Stimulated activated CD4-positive, alpha-beta T cell treated with anti-CD3 and anti-CD28 coated beads, TNF-alpha, amount 100 ng/mL, for 1 hour (primary cell): ENCODE measurements around the gene KRT36.

Experiments used
- DNase-seq, 3 donors: peaks; one replicate each; pipeline ENCODE4 v3.0.0-alpha.2; 2020; ENCODE audit warnings: low read depth in 3 of 3, low spot score in 1 of 3

KRT36 gene

DNA sequence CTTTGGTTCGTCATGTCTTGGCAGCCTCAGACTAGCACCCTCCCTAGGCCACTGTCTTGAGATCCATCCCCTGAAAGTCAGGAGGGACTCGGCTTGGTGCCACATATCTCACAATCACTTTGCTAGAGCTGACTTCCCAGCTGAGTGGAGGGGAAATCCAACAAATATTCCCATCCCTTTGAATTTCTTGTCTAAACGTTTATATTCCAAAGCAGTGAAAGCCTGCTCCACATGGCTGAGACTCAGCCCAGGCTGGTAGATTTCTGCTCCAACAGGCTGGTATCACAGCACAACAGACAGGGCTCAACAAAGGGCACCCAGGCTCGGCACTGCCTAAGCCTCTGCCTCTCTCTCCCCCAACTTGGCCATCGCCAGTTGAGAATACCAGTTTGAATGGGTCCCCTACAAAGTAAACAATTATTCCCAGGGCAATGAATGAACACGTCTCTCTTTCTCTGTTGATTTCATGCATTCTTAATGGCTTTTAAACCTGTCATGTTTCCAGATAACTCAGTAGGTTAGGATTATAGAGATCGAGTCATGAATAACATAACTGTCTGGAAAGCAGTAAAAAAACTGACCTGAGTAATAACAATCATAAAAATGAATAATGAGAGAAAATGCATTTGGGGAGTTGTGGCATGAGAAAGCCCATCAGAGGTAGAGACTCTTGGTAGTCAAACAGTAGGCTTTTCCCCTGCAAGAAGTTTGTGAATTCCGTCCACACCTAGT lies 14.7 kb upstream of the KRT36 start:
- no peak for DNase-seq

DNA sequence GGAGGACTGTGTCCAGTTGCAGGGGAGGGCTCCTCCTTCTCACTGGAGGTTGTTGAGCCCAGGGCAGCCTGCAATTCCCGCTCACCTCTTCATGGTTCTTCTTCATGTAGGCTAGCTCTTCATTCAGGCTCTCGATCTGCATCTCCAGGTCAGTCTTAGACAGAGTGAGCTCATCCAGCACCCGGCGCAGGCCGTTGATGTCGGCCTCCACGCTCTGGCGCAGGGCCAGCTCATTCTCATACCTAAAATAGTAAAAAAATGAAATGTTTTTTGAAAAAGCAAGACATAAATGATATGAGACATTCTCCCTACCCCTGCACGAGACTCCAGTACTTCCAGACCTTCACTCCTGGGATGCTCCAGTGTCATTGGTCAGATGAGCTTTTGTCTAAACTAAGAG lies 13.5 kb upstream of the KRT36 start:
- DNase-seq = no peak

DNA sequence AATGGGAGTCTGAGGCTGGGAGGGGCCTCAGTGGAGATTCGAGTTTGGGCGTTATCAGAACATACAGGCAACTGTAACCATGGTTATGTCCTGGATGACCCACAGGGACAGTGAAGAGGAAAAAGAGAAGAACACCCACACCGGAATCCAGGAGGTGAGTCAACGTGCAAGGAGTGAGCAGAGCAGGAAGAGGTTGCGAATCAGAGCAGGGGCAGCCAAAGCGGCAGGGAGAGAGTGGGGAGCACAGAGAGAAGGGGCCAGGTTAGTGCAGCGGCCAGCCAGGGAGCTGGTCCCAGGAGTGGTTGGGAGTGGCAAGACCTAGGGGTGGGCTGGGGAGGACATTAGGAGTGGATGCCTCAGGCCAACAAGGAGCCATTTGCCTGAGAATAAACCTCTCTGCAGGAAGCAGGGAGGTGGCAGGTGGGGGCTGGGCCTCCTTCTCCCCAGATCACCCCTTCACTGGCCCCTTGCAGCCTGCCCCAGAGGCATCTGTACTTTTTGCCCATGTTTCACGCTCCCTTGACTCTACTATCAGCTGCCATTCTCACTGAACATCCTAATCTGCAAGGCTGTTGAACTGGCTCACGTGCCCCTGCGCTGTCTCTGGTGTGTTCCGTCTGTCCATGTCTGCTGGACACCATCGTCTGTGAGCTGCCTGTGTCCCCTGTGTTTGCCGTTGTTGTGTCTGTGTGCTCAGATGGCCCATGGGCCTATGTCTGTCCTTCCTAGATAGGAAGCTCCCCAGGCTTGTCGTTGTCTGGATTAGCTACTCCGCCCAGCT lies 10.6 kb upstream of the KRT36 start:
- no peak for DNase-seq

DNA sequence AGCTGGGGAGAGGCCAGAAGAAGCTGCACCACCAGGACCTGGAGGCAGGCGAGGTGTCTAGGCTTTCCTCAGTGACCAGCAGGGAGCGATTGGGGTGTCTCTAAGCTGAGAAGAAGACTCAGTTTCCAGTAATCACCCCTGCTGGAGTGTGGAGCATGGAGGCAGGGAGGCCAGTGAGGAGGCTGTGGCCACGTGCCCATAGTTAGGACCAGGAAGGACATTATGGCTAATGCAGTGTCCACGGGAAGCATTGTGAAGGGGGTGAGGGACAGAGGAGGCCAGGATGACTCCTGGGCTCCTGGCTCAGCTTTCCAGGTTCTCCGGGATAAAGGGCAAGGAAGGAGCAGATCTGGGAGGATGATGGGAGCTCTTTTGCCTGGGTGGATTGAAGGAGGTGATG lies 10.0 kb upstream of the KRT36 start:
- DNase-seq = no peak

DNA sequence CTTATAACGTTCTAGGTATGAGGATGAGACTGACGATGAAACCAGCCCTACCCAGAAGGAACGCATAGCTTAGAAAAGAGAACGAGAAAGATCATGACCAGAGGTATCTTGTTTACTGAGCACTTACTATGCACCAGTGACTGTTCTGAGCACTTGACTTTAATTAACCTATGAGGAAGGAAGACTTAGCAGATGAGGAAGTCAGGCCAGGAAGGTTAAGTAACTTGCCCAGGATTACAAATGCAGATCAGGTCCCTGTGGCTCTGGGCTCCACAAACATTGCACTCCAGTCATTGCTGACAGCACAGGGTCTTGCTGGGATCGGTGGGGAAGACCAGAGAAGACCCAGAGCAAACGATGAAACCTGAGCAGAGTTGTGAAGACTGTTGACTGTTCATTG lies 8.6 kb upstream of the KRT36 start:
- no peak for DNase-seq

DNA sequence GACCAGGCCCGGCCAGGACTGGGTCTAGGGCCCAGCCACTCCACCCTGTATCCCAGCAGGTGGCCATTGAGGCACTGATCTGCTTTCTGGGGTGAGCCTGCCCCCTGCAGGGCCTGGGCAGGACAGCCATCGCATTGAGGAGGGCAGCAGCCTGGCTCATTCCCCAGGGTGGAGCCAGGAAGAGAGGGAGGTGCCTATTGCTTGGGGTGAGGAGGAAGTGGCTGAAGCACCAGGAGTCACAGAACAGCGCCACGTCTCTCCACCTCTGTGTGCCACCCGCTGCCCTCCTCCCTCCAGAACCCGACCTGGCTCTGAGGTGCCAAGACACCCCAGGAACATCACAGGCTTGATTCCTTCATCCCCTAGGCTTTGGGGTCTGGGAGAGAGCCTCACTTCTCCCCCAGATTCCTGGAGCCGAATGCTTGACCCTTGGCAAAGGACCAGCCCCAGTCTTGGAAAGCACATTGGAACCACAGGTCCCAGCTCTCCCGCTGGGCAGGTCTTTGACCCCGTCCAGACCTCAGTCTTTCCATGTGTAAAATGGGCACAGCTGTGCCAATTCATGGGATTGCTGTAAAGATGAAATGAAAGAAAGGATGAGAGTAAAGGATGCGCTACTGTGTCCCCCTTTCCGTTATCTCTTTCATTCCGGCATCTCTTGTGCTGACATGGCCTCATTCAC lies 7.2 kb upstream of the KRT36 start:
- DNase-seq = peak in 2 of 3 donors; percentile 16 to 29

DNA sequence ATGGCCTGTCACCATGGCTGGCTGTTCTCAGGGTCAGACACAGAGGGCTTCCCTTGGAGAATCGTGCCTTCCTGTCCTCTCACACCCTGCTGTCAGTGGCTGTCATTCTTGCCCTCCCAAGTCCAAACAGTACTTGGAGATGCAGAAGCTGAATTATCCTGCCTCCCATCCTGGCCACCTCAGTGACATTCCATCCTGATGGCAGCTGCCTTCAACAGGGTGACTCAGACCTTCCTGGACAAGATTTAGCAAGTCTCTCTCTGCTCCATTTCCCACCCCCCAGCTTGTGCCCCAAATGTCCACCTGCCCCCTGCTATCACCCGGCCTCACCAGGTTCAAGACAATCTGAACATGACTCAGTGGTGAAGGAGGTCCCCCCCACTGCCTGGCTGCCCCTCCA lies 4.8 kb upstream of the KRT36 start:
- no peak for DNase-seq

DNA sequence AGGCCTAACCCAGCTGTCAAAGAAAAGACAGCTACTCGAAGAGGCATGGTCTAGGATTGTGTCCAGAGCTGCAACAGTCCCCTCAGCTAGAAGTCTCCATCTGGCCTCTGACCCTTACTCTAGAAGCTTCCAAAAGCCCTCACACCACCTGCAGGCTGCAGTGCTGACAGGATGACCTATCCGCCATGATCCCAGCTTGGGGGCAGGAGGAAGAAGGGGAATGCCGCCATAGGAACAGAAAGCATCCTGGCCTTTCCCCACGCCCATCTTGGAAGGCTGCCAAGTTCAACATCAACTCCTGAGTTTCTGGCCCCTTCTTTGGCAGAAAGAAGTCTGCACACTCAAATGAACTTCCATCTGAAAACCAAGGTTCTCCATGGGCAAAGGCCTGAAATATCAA lies 3.1 kb upstream of the KRT36 start:
- DNase-seq = no peak

DNA sequence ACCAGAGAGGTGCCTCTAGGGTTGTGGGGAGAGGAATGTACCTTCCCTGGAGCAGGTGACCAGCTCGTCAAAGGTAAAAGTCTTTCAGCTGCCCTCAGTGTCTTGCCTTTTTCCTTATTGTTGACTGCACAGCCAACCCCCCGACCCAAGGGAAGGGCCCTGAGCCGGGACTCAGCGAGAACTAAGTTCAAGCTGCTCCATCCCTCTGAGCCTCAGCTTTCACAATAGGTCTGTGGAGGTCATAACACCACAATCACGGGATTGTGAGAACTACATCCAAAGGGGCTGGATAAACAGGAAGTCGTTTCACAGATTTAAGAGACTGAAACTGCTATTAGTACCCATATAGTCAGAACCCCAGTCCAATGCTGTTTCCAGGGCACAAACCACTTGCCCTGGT lies 2.6 kb upstream of the KRT36 start:
- DNase-seq = no peak

DNA sequence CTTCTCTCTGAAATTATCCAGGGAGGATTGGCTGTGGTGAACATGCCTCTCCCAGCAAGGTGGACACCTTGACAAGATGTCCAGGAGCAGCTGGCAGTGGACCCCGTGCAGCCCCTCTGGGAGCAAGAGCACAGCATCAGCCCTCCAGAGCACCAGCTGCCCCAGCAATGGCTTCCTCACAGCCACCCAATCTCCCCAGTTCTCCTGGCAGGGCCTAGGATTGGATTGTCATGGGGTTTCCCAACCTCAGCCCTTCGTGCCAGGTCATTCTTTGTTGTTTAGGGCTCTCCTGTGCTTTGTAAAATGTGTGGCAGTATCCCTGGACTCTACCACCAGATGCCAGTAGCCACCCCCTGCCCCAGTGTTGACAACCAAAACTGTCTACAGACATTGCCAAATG lies 1.8 kb upstream of the KRT36 start:
- no peak for DNase-seq

DNA sequence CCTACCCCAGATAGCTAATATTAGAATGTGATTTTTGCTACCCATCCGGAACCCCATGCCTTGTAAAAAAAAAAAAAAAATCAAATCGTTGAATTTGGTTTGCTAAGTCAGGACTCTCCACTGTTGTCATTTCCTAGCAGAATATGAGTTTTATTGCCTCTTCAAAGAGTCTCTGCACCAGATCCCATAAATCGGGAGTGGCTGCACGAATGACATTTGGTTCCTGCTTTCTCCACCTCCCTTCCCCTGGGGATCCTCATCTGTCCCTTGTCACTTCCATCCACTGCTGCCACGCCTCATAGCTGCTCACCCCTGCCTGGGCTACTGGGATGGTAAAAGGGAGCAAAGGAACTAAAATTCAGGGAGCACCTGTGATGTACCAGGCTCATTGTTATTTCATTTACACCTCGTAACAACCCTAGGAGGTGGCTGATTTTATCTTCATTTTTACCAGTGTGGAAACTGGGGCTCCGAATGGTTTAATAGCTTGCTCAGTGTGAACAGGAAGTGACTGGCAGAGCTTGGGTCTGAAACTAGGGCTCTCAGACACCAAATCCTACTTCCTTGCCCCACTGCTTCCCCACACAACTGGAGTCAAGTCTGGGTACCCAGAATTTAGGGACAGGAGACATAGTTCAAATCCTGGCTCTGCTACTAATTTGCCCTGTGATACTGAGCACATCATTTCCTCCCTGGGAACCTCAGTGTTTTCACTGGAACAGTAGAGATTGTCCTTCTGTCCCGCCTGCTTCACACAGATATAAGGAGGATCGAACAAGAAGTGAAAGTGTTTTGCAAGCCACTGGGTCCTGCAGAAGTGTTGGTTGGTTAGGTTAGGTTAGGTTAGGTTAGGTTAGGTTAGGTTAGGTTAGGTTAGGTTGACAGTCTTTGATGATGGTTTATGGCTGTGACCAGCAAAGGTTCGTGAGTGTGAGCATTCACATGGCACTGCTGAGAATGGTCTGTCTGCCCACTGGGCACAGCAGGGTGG lies 585 bp upstream of the KRT36 start:
- DNase-seq = no peak

DNA sequence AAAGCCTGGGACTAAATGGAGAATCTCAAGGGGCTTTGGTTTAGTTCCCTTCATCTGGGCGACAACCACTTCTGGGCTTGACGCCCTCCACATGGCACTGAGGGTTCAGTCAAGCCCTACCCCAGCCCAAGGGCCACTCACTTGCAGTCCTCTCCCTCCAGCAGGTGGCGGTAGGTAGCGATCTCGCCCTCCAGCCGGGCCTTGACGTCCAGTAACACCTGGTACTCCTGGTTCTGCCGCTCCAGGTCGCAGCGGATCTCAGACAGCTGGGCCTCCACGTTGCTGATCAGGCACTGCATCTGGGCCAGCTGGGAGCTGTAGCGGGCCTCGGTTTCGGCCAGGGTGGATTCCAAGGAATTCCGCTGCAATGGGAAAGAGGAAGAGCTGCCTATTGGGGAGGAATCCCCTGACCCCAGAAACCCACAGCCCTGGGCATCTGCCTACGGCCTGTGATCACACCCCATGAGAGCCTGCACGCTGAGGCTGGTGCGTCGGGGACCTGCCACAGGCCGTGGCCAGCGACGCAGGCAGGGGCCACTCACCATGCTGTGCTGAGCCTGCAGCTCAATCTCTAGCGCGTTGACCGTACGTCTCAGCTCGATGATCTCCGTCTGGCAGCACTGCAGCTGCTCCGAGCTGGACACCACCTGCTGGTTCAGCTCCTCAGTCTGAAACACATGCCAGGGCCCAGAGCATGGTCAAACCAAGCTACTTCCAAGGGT lies 2.7 kb downstream of the KRT36 start:
- DNase-seq = no peak

DNA sequence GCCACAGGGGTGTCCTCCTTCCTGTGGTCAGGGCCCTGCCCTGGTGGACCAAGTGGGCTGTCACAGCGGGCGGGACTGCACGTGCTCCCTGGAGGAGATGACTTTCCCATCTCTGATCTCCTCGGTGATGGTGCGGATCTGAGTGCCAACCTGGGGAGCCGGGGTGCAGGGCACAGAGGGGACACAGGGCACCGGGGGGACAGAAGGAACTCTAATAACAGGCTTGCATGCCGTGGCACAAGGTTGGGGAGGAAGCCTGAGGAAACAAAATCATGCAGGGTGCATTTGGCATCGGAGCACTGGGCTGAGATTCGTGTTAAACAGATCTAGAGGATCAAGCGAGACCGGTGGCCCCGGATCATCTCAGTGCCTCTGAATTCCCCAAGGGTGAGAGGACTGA lies 3.4 kb downstream of the KRT36 start:
- DNase-seq = no peak

DNA sequence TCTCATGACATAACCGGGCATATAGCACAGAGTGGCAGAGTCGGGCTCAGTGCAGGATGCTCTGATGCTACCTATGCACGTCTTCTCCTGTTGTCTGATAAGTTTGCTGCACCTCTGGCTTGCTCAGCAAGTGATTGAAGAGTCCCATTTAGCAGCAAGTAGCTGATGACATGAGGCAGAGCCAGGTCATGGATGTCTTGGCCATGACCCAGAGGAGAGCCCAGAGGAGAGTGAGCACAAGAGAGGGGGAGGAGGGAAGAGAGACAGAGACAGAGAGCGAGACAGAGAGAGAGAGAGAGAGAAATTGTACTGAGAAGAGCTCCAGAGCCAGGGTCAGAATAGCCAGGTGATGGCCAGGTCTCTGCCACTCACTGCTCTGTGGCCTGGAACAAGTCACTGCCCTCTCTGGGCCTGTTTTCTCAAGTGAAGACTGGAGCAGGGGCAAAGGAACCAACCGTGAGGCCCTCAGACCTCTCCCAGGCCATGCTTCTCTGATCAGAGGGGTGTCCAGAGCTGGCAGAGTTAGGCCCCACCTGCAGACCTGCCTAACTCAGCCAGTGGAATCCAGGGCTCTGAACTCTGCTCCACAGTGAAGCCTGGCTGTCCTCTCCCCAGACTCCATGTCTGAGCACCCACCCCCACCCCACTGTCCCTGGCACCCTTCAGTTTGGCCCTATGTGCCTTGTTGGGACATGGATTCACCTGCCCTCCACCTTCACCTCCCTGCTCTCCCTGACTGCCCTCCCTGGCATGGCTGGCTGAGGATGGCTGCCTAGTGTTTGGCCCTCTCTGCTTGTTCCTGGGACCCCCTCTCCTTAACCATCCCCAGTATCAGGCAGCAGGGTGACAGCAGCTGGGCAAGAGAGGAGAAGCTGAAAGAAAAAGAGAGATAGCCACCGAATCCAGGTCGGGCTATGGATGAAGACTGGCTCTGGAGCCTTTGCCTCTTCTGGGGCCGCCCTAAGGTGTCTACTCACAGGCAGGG lies 4.5 kb downstream of the KRT36 start:
- no peak for DNase-seq

DNA sequence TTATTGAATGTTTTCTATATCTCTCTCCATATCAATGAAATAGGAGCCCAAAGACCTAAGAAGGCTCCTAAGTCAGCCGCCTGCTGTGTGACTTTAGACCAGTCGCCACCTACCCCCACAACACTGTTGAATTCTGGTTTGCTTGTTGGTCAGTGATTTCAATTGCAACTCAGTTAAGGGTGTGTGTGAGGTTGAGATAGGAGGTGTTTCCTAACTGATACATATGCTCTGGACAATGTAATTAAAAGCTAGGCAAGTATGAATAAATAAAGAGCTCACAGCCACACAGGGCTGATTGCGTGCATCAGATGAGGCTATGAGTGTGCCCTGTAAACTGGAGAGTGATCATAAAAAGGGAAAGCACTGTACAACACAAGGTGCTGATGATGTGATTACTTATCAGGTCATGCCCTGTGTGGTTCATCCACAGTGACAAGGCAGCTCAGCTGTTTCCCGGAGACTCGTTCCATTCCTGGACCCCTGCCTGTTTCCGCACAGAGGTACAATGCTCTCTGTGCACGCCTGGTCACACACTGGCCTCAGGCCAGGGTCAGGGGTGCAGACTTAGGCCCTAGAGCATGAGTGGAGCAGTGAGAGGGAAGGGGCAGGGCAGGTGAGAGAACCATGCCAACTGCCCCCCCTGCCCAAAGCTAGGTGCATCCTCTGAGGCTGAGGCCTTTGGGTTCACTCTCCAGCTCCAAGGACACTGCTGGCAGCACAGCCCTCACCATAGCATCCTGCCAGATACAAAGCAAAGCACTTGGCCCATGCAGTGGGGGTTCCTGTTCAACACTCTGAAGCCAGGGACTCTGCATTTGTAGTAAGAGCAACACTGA lies 5.5 kb downstream of the KRT36 start:
- no peak for DNase-seq

DNA sequence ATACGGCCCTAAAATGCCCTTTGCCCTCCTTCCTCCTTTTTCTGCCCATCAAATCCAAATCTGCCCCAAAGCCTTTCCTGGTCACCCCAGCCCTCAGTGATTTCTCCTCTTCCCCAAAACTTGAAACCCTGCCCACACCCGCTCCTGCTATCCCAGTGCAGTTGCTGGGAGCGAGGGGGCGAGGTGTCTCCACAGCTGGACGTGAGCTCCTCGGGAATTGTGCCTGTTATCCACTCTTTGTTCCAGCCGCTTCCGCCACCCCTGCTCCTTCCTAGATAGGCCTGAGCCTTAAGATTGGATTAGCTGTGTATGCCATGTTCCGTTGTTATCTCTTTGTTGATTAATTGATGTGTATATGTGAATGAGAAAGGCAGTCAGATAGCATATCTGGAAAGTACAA lies 6.2 kb downstream of the KRT36 start:
- no peak for DNase-seq

DNA sequence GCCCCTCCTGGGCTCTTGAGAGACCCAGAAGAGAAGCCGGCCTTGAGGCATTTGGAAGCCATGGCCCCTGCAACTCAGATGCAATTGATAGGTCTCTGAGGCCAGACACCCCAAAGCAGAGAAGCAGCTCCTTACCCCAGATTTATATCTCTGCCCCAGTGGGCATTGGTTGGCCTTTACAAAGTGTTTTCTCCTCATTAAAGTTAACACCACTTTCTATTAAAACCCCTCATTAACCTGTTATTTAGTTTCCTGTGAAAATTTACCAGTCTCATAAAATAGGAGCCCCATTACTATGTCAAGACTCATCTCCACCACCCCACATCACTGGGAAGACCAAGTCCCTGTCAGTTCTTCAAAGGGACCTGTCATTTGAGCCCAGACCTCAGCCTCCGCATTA lies 8.7 kb downstream of the KRT36 start, which contains the start of gene KRT35:
Gene KRT35, minus strand, starts transcription at position 116 of the 400 bp plus-strand sequence. Its CDS starts 54 bp downstream, at position 62.
- DNase-seq = no peak

DNA sequence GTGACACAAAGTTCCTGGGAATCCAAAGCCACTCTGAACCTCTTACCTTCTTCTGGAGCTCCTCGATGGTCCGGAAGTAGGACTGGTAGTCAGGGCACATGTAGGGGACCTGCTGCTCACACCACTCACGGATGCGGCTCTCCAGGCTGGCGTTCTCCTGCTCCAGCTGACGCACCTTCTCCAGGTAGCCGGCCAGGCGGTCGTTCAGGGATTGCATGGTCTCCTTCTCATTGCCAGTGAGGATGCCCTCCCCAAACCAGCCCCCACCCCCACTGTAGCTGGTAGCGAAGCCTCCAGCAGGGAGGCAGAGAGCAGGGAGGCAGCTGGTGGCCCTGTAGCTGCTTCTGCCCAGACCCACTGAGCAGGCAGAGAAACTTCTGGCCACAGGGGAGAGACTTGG lies 9.1 kb downstream of the KRT36 start:
- DNase-seq = no peak
